ENCODE results near the gene IRF7.

GRCh38 chr11:612201-612960 lies 3.4 kb downstream of the IRF7 start:
- peak; percentile 62 for TF ChIP-seq SIN3A (IDR thresholded peaks at IDR 0.05; ENCODE audit: low read depth)
- TF ChIP-seq CTCF (IDR thresholded peaks at IDR 0.05 in 2 of 3, conservative IDR thresholded peaks at IDR 0.05 in 1 of 3; ENCODE audit: borderline replicate concordance in 1 of 3, insufficient read depth in 1 of 3, low read depth in 2 of 3, low read length in 2 of 3): peak in 2 of 3 experiments; percentile 61 to 62; a peak in 4 of 6 replicates
- no peak for TF ChIP-seq EZH2 (IDR thresholded peaks at IDR 0.05)
- TF ChIP-seq REST (IDR thresholded peaks at IDR 0.05; ENCODE audit: low read depth): no peak
- no peak for TF ChIP-seq CEBPB (IDR thresholded peaks at IDR 0.05; ENCODE audit: low read depth)
- TF ChIP-seq SP1 (IDR thresholded peaks at IDR 0.05; ENCODE audit: low read depth): no peak
- TF ChIP-seq POLR2AphosphoS5 (IDR thresholded peaks at IDR 0.05; ENCODE audit: low read depth, low read length): no peak
- no peak for TF ChIP-seq POLR2A (IDR thresholded peaks at IDR 0.05; ENCODE audit: borderline replicate concordance, extremely low read depth, insufficient read depth, insufficient read length)
